Activated T-helper 1 cell treated with anti-CD3 and anti-CD28 coated beads, Interleukin-2, amount 50 U/mL, for 16 hours (primary cell): ENCODE measurements around the gene ZC3H18.
A peak's percentile ranks its signal among the peaks of the same experiment; 100 is the strongest.

Experiments
- DNase-seq, 2 donors: peaks; one replicate each; pipeline ENCODE4 v3.0.0-alpha.2; 2020; ENCODE audit warnings: low read depth in 1 of 2, low spot score in 1 of 2

The ZC3H18 gene

GRCh38 chr16:88532434-88533241, 37.6 kb upstream of the ZC3H18 start:
- no peak for DNase-seq

GRCh38 chr16:88533381-88533917, 36.8 kb upstream of the ZC3H18 start:
- DNase-seq: no peak

- peak; percentile 59 to 81 for DNase-seq
These were observed 36.1 kb upstream of the ZC3H18 start for GRCh38 chr16:88533932-88534637.

GRCh38 chr16:88534638-88535190, 35.5 kb upstream of the ZC3H18 start:
- DNase-seq: no peak

GRCh38 chr16:88535191-88535856, 34.9 kb upstream of the ZC3H18 start:
- no peak for DNase-seq

GRCh38 chr16:88535857-88536222, 34.4 kb upstream of the ZC3H18 start:
- no peak for DNase-seq

GRCh38 chr16:88536510-88536909, 33.7 kb upstream of the ZC3H18 start:
- no peak for DNase-seq

- DNase-seq: no peak
These were observed 33.0 kb upstream of the ZC3H18 start for GRCh38 chr16:88536971-88537751.

GRCh38 chr16:88537859-88538258, 32.3 kb upstream of the ZC3H18 start:
- DNase-seq: no peak

- DNase-seq: no peak
These were observed 31.7 kb upstream of the ZC3H18 start for GRCh38 chr16:88538366-88539060.

GRCh38 chr16:88539261-88539651, 30.9 kb upstream of the ZC3H18 start:
- DNase-seq: no peak

GRCh38 chr16:88539652-88540345, 30.4 kb upstream of the ZC3H18 start:
- DNase-seq: no peak

- no peak for DNase-seq
These were observed 29.7 kb upstream of the ZC3H18 start for GRCh38 chr16:88540346-88540977.

GRCh38 chr16:88541831-88542616, 28.2 kb upstream of the ZC3H18 start:
- no peak for DNase-seq

GRCh38 chr16:88543230-88543813, 26.9 kb upstream of the ZC3H18 start:
- DNase-seq: no peak

- no peak for DNase-seq
These were observed 24.4 kb upstream of the ZC3H18 start for GRCh38 chr16:88545781-88546180.

- DNase-seq: no peak
These were observed 21.9 kb upstream of the ZC3H18 start for GRCh38 chr16:88548131-88548874.
